ENCODE measurements around the gene ARV1. TPM values are rescaled to one million over a fixed set of nuclear protein-coding genes. Genes with fewer than 3 reads are reported as not detected.

The ARV1 gene
- total and polyA plus RNA-seq, 10 donors: 11.8 to 31.6 (median 18.2) TPM

GRCh38 chr1:231036416-231036815 lies 57.5 kb downstream of the ARV1 start:
- no peaks in the 10 kb centered on the region for H3K9me3 ChIP-seq
- H3K27ac ChIP-seq: peak overlapping the region in 3 of 8 donors; percentile 14 to 50 (median 36)
- TF ChIP-seq POLR2A (IDR thresholded peaks at IDR 0.05) (no peak), POLR2AphosphoS5 (IDR thresholded peaks at IDR 0.05) (peak in 1 of 3 donors; percentile 20)
- TF ChIP-seq, protein P1, sequence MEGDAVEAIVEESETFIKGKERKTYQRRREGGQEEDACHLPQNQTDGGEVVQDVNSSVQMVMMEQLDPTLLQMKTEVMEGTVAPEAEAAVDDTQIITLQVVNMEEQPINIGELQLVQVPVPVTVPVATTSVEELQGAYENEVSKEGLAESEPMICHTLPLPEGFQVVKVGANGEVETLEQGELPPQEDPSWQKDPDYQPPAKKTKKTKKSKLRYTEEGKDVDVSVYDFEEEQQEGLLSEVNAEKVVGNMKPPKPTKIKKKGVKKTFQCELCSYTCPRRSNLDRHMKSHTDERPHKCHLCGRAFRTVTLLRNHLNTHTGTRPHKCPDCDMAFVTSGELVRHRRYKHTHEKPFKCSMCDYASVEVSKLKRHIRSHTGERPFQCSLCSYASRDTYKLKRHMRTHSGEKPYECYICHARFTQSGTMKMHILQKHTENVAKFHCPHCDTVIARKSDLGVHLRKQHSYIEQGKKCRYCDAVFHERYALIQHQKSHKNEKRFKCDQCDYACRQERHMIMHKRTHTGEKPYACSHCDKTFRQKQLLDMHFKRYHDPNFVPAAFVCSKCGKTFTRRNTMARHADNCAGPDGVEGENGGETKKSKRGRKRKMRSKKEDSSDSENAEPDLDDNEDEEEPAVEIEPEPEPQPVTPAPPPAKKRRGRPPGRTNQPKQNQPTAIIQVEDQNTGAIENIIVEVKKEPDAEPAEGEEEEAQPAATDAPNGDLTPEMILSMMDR (IDR thresholded peaks at IDR 0.05 in 8 of 11, conservative IDR thresholded peaks at IDR 0.05 in 3 of 11): no peak
- H3K4me3 ChIP-seq: no peak overlapping the region
- intact Hi-C loops (cut with DNase I; ENCODE audit: low total_unique reads): loop anchor here (5.0 kb wide), 1 partner anchor 59 kb away; the partner anchor contains the start of genes ARV1 and TTC13
- peaks cover 19 to 83% (median 48%) of the 10 kb centered on the region in 6 donors for H3K4me1 ChIP-seq
- DNase-seq: no peak
- WGBS, 5 donors: 13 to 24% (median 18%) methylated on average over 5 of the region's 5 CpGs
- H3K27me3 ChIP-seq (replicated peaks in 1 of 7): peaks cover 0 to 23% (median 0%) of the 10 kb centered on the region in 7 donors
- H3K36me3 ChIP-seq: no peaks in the 10 kb centered on the region

DNA sequence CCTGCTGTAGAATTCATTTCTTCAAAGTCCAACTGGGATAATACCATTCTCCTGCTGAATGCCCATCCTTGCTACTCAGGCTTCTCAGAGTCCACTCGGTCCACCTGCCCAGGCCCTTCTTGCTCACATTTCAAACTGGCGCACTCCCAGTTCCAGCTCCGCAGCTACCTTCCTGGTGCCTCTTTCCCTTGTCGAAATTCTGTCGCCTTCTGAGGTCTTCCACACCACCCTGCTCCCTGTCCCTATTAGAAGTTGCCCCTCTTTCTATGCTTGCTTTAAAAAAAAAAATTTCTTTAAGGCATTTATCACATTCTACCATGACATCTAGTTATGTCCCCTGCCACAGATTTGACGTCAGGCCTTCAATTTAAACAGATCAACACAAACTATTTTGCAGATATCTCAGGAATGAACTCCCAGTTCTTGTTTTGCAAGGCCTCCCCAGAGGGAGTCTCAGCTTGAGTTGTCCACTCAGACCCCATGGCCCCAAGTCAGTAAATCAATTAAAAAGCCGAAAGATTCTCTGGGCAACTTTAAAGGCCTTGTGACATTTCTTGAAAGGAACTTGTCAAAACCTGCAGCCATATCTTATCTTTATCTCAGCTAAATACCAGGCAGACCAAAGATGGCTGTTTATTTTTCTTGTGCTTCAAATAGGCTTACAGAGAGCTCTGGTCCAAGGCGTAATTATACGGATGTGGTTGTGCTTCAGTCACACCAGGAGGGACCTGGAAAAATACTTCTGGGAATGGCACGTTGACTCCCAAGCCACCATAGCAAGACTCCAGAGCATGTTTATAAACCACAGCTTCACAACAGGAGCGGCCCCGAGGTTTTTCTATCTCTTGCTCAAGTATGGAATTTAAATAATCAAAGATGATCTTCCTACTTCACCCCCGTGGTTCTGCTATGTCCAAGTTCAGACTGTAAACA lies 59.0 kb downstream of the ARV1 start:
- TF ChIP-seq POLR2AphosphoS5 (IDR thresholded peaks at IDR 0.05) (peak in 1 of 3 donors; percentile 30), POLR2A (IDR thresholded peaks at IDR 0.05) (no peak)
- DNase-seq: no peak
- Histone ChIP-seq H3K27me3 (replicated peaks in 1 of 7) (peaks cover 0 to 23% (median 0%) of the 10 kb centered on the region in 7 donors), H3K36me3 (no peaks in the 10 kb centered on the region), H3K4me3 (peak overlapping the region in 4 of 8 donors; percentile 94 to 100 (median 96)), H3K9me3 (no peaks in the 10 kb centered on the region), H3K27ac (peak overlapping the region in 3 of 8 donors; percentile 9 to 87 (median 29)), H3K4me1 (peaks cover 16 to 75% (median 46%) of the 10 kb centered on the region in 6 donors)
- WGBS, 5 donors: 82 to 88% (median 84%) methylated on average over 13 of the region's 13 CpGs
- intact Hi-C loops (cut with DNase I; ENCODE audit: low total_unique reads): loop anchor here (5.0 kb wide), 1 partner anchor 61 kb away; the partner anchor contains the start of genes ARV1 and TTC13

DNA sequence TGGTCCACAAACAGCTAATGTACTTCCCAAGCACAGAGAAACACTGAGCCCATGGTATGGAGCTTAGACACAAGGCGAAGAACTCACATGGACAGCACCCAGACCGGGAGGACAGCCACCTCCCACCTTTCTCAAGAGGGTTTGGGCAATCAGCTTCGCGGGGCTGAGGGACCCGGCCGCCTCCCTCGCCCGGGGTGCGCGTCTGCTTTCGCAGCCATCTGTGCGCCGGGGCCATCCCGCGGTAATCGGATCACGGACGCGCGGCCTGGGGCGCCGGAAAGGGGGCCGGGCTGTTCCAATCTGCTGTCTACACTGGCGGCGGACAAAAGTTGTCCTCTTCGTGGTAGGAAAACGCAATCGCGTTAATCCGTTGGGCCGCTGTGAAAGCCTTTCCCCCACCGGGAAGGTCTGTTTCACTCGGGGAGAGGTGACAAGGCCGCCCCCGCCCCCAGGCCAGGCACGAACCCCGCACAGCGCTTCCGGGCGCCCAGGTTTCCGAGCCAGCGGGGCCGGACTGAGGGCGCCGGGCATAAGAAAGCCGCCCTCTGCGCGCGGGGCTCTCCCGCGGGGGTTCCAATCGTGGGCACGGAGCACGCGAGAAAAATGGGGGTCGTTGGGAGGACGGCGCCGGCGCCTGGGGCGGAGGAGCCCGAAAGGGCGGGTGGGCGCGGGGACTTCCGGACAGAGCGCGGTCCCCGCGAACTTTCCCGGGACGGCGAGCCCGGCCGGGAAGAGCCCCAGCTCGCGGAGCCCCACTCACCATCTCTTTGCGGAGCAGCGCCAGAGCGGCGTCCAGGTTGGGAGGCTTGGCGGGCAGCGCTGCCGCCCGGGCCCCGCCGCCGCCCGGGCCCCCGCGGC lies 60.5 kb downstream of the ARV1 start:
- Histone ChIP-seq H3K27ac (peak overlapping the region; percentile 8 to 87 (median 82)), H3K4me3 (peak overlapping the region; percentile 84 to 100 (median 94)), H3K9me3 (peaks cover 0 to 11% (median 7%) of the 10 kb centered on the region in 8 donors), H3K36me3 (no peaks in the 10 kb centered on the region), H3K4me1 (peaks cover 11 to 66% (median 41%) of the 10 kb centered on the region in 6 donors), H3K27me3 (replicated peaks in 1 of 7) (peaks cover 0 to 23% (median 0%) of the 10 kb centered on the region in 7 donors)
- WGBS, 5 donors: 1 to 5% (median 1%) methylated on average over 3 to 91 of the region's 91 CpGs
- intact Hi-C loops (cut with DNase I; ENCODE audit: low total_unique reads): loop anchor here (5.0 kb wide), 1 partner anchor 62 kb away; the partner anchor contains the start of genes ARV1 and TTC13
- DNase-seq: peak; percentile 87
- TF ChIP-seq POLR2AphosphoS5 (IDR thresholded peaks at IDR 0.05): peak in 2 of 3 donors; percentile 21 to 65
- TF ChIP-seq, protein P1 (IDR thresholded peaks at IDR 0.05 in 8 of 11, conservative IDR thresholded peaks at IDR 0.05 in 3 of 11): no peak
